VCaP (cell line): Measurements from ENCODE around the gene ADAM10.

Experiments used
- H3K27ac ChIP-seq: fragments of 450-650 bp; 2 replicates; pipeline ENCODE4 v1.5.1; 2017
- TF ChIP-seq, protein P1 (sequence below): fragments of 450-650 bp; conservative IDR thresholded peaks from 2 replicates; pipeline ENCODE4 v1.5.1; 2017; ENCODE audit warnings: mild to moderate bottlenecking, moderate library complexity

ADAM10 gene

DNA sequence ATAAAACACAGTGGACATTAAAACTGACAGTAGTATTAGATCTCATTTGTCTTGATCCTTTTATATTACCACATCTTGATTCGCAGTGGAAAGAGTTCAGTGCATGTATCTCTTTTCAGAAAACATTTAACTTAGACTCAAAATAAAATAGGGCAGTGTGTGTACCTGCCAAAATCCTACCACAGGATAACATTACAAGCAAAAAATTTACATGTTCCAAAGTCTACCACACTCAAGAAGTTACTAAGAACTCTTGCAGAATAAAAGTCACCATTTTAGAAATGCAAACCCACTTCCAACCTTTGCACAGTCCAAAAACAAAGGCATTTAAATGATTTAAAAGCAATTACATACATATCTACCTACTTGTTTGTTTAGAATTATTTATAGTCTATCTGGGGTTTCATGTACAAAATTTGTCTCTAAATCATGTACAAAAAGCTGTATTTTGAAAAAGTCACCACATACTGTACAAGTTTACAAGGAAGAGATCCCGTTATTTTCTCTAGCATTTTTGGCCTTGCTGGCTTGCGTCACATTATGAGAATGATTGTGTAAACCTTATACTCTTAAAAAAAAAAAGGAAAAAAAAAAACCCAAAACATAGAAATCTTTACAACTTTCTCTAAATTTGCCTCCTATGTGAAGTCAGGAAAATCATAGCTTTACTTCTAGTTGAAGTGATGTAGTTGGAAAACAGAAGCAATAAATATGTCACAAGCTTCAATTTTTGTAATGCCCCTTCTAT, 153.8 kb downstream of the ADAM10 start:
- TF ChIP-seq, protein P1, sequence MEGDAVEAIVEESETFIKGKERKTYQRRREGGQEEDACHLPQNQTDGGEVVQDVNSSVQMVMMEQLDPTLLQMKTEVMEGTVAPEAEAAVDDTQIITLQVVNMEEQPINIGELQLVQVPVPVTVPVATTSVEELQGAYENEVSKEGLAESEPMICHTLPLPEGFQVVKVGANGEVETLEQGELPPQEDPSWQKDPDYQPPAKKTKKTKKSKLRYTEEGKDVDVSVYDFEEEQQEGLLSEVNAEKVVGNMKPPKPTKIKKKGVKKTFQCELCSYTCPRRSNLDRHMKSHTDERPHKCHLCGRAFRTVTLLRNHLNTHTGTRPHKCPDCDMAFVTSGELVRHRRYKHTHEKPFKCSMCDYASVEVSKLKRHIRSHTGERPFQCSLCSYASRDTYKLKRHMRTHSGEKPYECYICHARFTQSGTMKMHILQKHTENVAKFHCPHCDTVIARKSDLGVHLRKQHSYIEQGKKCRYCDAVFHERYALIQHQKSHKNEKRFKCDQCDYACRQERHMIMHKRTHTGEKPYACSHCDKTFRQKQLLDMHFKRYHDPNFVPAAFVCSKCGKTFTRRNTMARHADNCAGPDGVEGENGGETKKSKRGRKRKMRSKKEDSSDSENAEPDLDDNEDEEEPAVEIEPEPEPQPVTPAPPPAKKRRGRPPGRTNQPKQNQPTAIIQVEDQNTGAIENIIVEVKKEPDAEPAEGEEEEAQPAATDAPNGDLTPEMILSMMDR = no peak

DNA sequence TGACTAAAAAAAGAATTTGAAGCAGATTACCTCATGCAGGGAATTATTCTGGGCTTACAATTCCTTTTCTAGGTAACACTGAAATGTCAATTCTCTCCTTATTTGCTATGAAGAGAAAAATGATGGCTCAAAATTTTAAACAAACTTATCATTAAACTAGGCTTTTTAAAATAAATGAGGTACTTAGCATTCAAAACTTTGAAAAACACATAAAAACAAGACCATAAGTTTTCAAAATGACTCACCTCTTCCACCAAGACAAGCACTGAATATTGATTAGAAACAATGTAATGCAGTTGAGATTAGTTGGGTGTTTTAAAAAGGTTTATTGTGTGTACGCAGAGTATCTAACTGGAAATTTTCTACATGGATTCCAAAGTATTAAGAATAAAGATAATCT, 154.6 kb downstream of the ADAM10 start:
- TF ChIP-seq, protein P1 = no peak

More for the DNA sequence above, 153.8 kb downstream of the ADAM10 start:
- no peak overlapping the region for H3K27ac ChIP-seq

DNA sequence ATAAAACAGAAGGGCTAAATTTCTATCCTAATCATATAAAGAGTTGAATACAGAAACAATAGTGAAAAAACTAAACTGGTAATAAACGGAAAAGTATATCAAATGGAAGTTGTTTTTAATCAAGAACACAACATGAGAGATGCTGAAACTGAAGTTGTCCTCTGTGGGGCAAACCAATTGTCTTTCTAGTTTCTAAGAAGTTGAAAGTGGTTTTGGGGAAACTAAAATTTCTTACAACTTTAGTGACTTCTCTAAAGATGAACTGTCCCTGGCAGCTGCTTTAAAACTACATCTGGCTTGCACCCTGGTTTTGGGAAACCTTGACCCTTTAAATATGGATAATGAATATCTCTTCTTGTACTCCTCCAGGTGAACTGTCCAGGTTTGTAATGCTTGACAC, 155.6 kb downstream of the ADAM10 start:
- TF ChIP-seq, protein P1 = no peak
- no peak overlapping the region for H3K27ac ChIP-seq

More for the DNA sequence above, 154.6 kb downstream of the ADAM10 start:
- H3K27ac ChIP-seq = no peak overlapping the region

DNA sequence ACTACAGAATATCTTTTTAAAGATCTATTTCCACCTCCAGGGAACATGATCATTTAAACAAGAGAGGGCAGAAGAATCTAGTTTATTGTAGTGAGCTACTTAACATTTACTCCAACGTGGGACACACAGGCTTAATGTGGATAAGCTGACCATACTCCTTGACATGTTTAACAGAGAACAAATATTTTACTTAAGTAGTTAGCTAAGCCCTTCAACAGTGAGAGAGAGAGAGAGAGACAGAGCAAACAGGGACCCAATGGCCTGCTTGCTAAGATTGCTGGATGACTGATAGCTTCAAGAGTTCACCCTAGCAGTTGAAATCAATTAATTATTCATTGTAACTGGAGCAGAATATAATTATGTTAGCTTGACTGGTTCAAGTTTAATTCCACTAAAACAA, 158.6 kb downstream of the ADAM10 start:
- no peak overlapping the region for H3K27ac ChIP-seq
- TF ChIP-seq, protein P1 = no peak

DNA sequence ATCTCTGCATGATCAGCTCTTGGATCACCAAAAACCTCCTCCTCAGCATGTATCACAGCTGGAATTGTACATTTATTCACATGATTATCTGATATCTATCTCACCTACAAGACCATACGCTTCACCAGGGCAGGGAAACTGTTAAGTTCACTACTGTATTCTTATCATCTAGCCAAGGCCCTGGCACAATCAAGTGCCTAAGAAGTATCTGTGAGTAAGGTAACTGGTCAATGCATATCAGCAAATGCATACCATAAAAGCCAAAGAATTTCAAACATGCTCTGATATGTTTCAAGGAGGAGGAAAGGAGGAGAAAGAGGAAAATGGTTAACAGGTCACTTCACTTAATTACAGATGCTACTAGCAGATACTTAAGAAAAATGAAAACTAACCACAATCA, 159.3 kb downstream of the ADAM10 start:
- TF ChIP-seq, protein P1 = no peak
- no peak overlapping the region for H3K27ac ChIP-seq

DNA sequence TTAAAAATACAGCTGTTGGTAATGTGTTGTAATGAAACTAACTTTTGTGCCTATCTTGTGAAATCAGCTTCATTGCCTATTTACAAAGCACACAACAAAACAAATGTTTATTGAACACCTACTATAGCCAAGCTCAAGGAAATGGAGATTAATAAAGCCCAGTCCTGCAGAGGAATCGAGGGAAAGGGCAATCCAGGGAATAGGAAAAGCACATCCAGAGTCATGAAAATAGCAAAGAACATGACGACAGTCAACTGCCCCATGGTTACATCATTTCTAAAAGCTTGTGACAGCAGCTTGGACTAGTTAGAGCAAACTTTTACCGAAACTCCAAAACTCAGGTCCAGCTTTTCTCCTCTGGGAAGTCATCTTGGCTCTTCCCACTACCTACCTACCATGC, 160.5 kb downstream of the ADAM10 start:
- H3K27ac ChIP-seq = no peak overlapping the region
- TF ChIP-seq, protein P1 = no peak

DNA sequence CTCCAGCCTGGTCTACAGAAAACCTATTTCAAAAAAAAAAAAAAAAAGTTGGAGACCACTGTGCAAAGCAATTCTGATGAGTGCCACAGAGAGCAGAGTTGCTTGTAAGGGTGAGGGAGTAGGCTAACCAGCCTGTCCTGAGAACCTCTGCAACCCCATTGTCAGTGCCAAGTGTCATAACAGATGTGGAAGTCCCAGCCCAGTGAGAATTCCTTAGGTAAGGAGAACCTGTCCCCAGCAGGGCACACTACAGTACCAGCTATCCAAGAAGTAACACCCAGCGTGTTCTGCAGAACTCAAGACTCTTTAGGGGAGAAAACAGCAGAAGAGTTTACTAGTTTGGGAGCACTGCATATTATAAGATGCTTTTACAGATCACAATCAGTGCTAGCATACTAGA, 161.4 kb downstream of the ADAM10 start:
- TF ChIP-seq, protein P1 = no peak
- H3K27ac ChIP-seq = no peak overlapping the region
